ENCODE results near the gene ERAL1.

DNA sequence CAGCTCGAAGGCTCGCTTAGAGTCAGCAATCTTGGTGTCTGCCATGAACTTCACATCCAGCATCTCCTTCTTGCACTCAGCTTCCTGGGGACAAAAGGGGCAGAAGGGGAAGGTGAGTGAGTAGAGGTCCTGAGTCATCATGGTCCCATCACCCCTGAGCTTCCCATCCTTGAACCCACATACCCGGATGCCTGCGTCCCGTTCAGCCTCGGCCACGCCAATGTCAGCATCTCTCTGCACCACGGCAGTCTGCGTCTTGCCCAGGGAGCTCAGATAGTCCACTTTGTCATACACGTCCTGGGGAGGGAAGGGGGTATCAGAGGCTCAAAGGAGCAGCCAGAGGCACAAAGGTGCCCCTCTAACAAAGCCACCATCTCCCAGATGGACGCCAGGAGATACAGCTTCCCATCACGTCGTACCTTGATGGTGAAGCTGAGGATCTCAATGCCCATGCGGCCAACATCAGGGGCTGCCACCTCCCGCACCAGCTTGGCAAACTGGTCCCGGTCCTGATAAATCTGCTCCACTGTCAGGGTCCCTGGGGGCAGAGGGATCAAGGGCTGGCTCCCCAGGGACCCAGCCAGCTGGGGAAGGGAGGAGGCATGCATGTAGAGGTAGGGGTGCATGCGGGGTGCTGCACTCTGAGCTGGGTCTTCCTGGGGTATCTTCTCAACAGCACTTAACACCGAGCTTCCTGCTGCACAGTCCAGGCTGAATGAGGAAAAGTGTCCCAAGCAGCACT, 27.5 kb downstream of the ERAL1 start:
- TF ChIP-seq, protein P1, sequence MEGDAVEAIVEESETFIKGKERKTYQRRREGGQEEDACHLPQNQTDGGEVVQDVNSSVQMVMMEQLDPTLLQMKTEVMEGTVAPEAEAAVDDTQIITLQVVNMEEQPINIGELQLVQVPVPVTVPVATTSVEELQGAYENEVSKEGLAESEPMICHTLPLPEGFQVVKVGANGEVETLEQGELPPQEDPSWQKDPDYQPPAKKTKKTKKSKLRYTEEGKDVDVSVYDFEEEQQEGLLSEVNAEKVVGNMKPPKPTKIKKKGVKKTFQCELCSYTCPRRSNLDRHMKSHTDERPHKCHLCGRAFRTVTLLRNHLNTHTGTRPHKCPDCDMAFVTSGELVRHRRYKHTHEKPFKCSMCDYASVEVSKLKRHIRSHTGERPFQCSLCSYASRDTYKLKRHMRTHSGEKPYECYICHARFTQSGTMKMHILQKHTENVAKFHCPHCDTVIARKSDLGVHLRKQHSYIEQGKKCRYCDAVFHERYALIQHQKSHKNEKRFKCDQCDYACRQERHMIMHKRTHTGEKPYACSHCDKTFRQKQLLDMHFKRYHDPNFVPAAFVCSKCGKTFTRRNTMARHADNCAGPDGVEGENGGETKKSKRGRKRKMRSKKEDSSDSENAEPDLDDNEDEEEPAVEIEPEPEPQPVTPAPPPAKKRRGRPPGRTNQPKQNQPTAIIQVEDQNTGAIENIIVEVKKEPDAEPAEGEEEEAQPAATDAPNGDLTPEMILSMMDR (IDR thresholded peaks at IDR 0.05 in 8 of 11, conservative IDR thresholded peaks at IDR 0.05 in 3 of 11): no peak
- TF ChIP-seq POLR2A (IDR thresholded peaks at IDR 0.05): no peak
- peak in 2 of 3 donors; percentile 31 to 59 for TF ChIP-seq POLR2AphosphoS5 (IDR thresholded peaks at IDR 0.05)
